Stomach (tissue), 4 donors: Measurements from ENCODE around the gene G2E3.

Experiments
- CTCF ChIP-seq, 7 experiments: fragments of 450-650 bp in 4 of 7; fragments of 200-600 bp in 3 of 7; sonication (generic) in 3 of 7; IDR thresholded peaks; one replicate each; pipeline ENCODE4 v1.5.1; 2016 to 2019; ENCODE audit warnings: antibody characterized with exemption in 7 of 7, control low read depth in 2 of 7, mild to moderate bottlenecking in 1 of 7
- EP300 ChIP-seq: sonication (generic); formaldehyde crosslinking; IDR thresholded peaks from one replicate; pipeline ENCODE4 v1.6.1; 2017; ENCODE audit warnings: antibody characterized with exemption
- POLR2AphosphoS5 ChIP-seq, 3 donors: sonication (generic); formaldehyde crosslinking; IDR thresholded peaks; one replicate each; pipeline ENCODE4 v1.6.1; 2016; ENCODE audit warnings: antibody characterized with exemption in 3 of 3

GRCh38 chr14:30632730-30633129 is 73.8 kb downstream of the G2E3 start:
- TF ChIP-seq EP300 (no peak), POLR2AphosphoS5 (IDR thresholded peaks at IDR 0.05) (no peak), CTCF (IDR thresholded peaks at IDR 0.05) (no peak)
